HG03442 (cell line): ENCODE results near the gene IL18RAP.

Experiments used
- ATAC-seq: cut with Tn5 transposase; IDR thresholded peaks from one replicate; pipeline ENCODE4 v1.9.1; 2021; ENCODE audit warnings: mild to moderate bottlenecking, moderate library complexity; ENCODE audit not compliant: unreplicated experiment

IL18RAP gene

GRCh38 chr2:102492006-102492405 is 69.0 kb downstream of the IL18RAP start:
- ATAC-seq: no peak

- no peak for ATAC-seq
Observed at GRCh38 chr2:102494570-102494969, 71.6 kb downstream of the IL18RAP start.

- no peak for ATAC-seq
Observed at GRCh38 chr2:102498414-102498813, 75.5 kb downstream of the IL18RAP start.

- ATAC-seq: no peak
Observed at GRCh38 chr2:102499558-102499957, 76.6 kb downstream of the IL18RAP start.
